Ovary (tissue), 9 donors: ENCODE results near the gene P2RX1. TPM values are rescaled to one million over a fixed set of nuclear protein-coding genes. Genes with fewer than 3 reads are reported as not detected.

Experiments
- DNase-seq, 5 donors: peaks; one replicate each; pipeline ENCODE4 v3.0.0-alpha.2; 2019 to 2020
- H3K27ac ChIP-seq, 2 donors: fragments of 200-600 bp; one replicate each; pipeline versions ENCODE4 v1.5.1 to v1.8.0; 2019 to 2022
- H3K27me3 ChIP-seq: fragments of 200-600 bp; one replicate; pipeline ENCODE4 v1.8.0; 2022
- H3K36me3 ChIP-seq: fragments of 200-600 bp; sonication (generic); one replicate; pipeline ENCODE4 v1.5.1; 2019
- H3K4me1 ChIP-seq: one replicate; pipeline ENCODE4 v1.8.1; 2013; ENCODE audit warnings: mild to moderate bottlenecking, moderate library complexity; ENCODE audit not compliant: insufficient read depth
- H3K4me3 ChIP-seq: fragments of 200-600 bp; sonication (generic); one replicate; pipeline ENCODE4 v1.5.1; 2017
- H3K9me3 ChIP-seq, 2 donors: fragments of 200-600 bp in 1 of 2; sonication (generic) in 1 of 2; one replicate each; pipeline versions ENCODE4 v1.5.1 to v1.8.1; 2013 to 2019; ENCODE audit warnings: mild to moderate bottlenecking in 1 of 2, moderate library complexity in 1 of 2
- EP300 ChIP-seq: sonication (generic); formaldehyde crosslinking; IDR thresholded peaks from one replicate; pipeline ENCODE4 v1.6.1; 2017; ENCODE audit warnings: antibody characterized with exemption
- POLR2A ChIP-seq: fragments of 450-650 bp; IDR thresholded peaks from one replicate; pipeline ENCODE4 v1.6.1; 2017; ENCODE audit warnings: antibody characterized with exemption, mild to moderate bottlenecking, moderate library complexity
- whole genome bisulfite sequencing, 3 donors: extraction: QIAGEN DNeasy Blood & Tissue Kit in 1 of 3; methylation state at CpG; one replicate each; pipeline versions ENCODE4 v1.1.5 to v1.1.7; 2013 to 2017; 5-methylcytosine and 5-hydroxymethylcytosine counted together
- intact Hi-C, 4 donors: fragments of 100-400 bp; cut with DNase I; formaldehyde crosslinking; loops; one replicate each; pipeline versions ENCODE4 v1.11.0 to v1.15.1; 2022 to 2023
- polyA plus RNA-seq, 2 donors: library from polyadenylated mRNA; stranded (reverse); fragments of 200-250 nt in 1 of 2; fragments of 350-450 nt in 1 of 2; fragmentation: Illumina TruSeq in 1 of 2; extraction: RNeasy Lipid Tissue Mini Kit (QIAGEN cat#74804) in 1 of 2; gene quantifications; one replicate each; pipeline ENCODE4 v1.2.3, GENCODE V29; 2013 to 2014
- total RNA-seq, 7 donors: library from RNA; depleted of rRNA in 2 of 7; stranded (reverse); fragments of >200 nt in 2 of 7; fragmentation: NEBNext Ultra II Directional in 3 of 7; extraction: Animal tissue kit (Norgen Biotek cat#: 25700) in 3 of 7; gene quantifications; one replicate each; pipeline versions ENCODE4 v1.1.0 to v1.2.4, GENCODE V29; 2016 to 2023
- TF ChIP-seq, protein P1 (sequence below), 3 donors: fragments of 450-650 bp in 2 of 3; fragments of 200-600 bp in 1 of 3; IDR thresholded peaks; one replicate each; pipeline versions ENCODE4 v1.5.1 to v1.8.0; 2016 to 2022; ENCODE audit warnings: antibody characterized with exemption in 3 of 3, mild to moderate bottlenecking in 1 of 3
- donor health status: DM: no; HTN: no; CAD: no; lungs with moderate emphysema.
- donor health status: DM: no; HTN: no; CAD: no.
- donor health status: Bipolar disorder and iron deficiency.
- donor health status: DM: yes; HTN: yes; CAD: no.
- donor health status: DM: no; HTN: no; CAD: no.
- donor health status: DM: yes; HTN: yes; CAD: no.

The P2RX1 gene
- total and polyA plus RNA-seq, 9 donors: 0.24 to 4.6 (median 0.99) TPM

GRCh38 chr17:3879591-3880417, 36.5 kb downstream of the P2RX1 start:
- no peak overlapping the region for H3K27ac ChIP-seq
- intact Hi-C loops: no loop called here
- no peaks in the 10 kb centered on the region for H3K4me1 ChIP-seq
- 63 to 70% (median 65%) methylated on average over 24 to 25 of the region's 25 CpGs for WGBS, 3 donors
- TF ChIP-seq EP300 (no peak), POLR2A (no peak)
- TF ChIP-seq, protein P1, sequence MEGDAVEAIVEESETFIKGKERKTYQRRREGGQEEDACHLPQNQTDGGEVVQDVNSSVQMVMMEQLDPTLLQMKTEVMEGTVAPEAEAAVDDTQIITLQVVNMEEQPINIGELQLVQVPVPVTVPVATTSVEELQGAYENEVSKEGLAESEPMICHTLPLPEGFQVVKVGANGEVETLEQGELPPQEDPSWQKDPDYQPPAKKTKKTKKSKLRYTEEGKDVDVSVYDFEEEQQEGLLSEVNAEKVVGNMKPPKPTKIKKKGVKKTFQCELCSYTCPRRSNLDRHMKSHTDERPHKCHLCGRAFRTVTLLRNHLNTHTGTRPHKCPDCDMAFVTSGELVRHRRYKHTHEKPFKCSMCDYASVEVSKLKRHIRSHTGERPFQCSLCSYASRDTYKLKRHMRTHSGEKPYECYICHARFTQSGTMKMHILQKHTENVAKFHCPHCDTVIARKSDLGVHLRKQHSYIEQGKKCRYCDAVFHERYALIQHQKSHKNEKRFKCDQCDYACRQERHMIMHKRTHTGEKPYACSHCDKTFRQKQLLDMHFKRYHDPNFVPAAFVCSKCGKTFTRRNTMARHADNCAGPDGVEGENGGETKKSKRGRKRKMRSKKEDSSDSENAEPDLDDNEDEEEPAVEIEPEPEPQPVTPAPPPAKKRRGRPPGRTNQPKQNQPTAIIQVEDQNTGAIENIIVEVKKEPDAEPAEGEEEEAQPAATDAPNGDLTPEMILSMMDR (IDR thresholded peaks at IDR 0.05): no peak
- no peaks in the 10 kb centered on the region for H3K9me3 ChIP-seq
- H3K36me3 ChIP-seq: no peaks in the 10 kb centered on the region
- no peak overlapping the region for H3K4me3 ChIP-seq
- no peaks in the 10 kb centered on the region for H3K27me3 ChIP-seq
- DNase-seq: peak in 1 of 5 donors; percentile 21

GRCh38 chr17:3879186-3879585, 37.1 kb downstream of the P2RX1 start:
- TF ChIP-seq EP300 (no peak), POLR2A (no peak)
- TF ChIP-seq, protein P1 (IDR thresholded peaks at IDR 0.05): no peak
- no peaks in the 10 kb centered on the region for H3K9me3 ChIP-seq
- 62 to 65% (median 64%) methylated on average over 5 of the region's 5 CpGs for WGBS, 3 donors
- H3K27me3 ChIP-seq: no peaks in the 10 kb centered on the region
- H3K4me3 ChIP-seq: no peak overlapping the region
- intact Hi-C loops: no loop called here
- H3K36me3 ChIP-seq: no peaks in the 10 kb centered on the region
- H3K4me1 ChIP-seq: no peaks in the 10 kb centered on the region
- no peak overlapping the region for H3K27ac ChIP-seq
- DNase-seq: no peak

- no peaks in the 10 kb centered on the region for H3K4me1 ChIP-seq
- intact Hi-C loops: no loop called here
- H3K27ac ChIP-seq: no peak overlapping the region
- DNase-seq: no peak
- TF ChIP-seq POLR2A: no peak
- no peak for TF ChIP-seq EP300
- TF ChIP-seq, protein P1 (IDR thresholded peaks at IDR 0.05): no peak
- WGBS, 3 donors: 74 to 79% (median 74%) methylated on average over 8 of the region's 8 CpGs
- no peaks in the 10 kb centered on the region for H3K27me3 ChIP-seq
- H3K4me3 ChIP-seq: no peak overlapping the region
- H3K36me3 ChIP-seq: no peaks in the 10 kb centered on the region
- no peaks in the 10 kb centered on the region for H3K9me3 ChIP-seq
Observed at GRCh38 chr17:3877220-3877619, 39.0 kb downstream of the P2RX1 start.

GRCh38 chr17:3875317-3875716, 40.9 kb downstream of the P2RX1 start:
- TF ChIP-seq POLR2A (no peak), EP300 (no peak)
- TF ChIP-seq, protein P1 (IDR thresholded peaks at IDR 0.05): no peak
- no peak overlapping the region for H3K27ac ChIP-seq
- no peaks in the 10 kb centered on the region for H3K4me1 ChIP-seq
- intact Hi-C loops: no loop called here
- no peak overlapping the region for H3K4me3 ChIP-seq
- no peaks in the 10 kb centered on the region for H3K36me3 ChIP-seq
- no peaks in the 10 kb centered on the region for H3K27me3 ChIP-seq
- H3K9me3 ChIP-seq: no peaks in the 10 kb centered on the region
- DNase-seq: no peak
- WGBS, 3 donors: 95% methylated on average over 7 of the region's 7 CpGs
